Measurements from ENCODE around the gene AIG1.

DNA sequence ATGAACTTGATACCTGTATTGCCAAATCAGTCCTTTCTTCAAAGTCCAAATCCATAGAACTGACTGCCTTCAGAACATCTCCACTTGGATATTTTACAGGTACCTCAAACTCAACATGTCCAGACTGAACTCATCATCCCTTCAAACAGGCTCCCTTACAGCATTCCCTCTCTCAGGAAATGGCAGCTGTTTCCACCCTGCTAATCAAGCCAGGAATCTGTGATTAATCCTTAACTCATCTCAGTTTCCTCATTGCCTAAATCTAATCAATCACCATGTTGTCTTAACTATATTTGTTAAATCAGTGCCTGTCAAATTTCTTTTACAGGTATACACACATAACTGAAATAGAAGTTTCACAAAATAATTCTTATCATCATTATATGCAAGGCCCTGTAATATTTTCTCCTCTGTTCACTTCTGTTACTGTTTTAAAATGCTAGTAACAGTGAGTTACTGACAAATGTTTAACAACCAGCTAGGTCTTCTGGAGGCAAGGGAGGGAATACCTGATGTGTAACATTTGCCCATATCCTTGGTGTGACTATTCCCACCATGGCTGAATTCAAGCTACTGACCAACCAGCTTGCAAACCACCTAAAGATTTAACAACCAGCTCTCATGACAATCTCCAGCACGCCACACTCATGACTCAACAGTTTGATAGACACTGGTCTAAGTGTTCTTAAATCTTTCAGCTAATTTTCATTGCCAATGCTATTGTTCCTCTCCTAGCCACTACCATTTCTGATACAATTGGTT, 264.9 kb downstream of the AIG1 start:
- TF ChIP-seq GATA3 (IDR thresholded peaks at IDR 0.05; ENCODE audit: low read depth, low read length) (no peak), GATA2 (IDR thresholded peaks at IDR 0.05; ENCODE audit: low read depth, low read length) (no peak)
